Measurements from ENCODE around the gene DIP2B.
"Not testable (repeated sequence)": the region's sequence is repeated elsewhere in the genome, so short reads cannot be mapped to it uniquely, and the experiment has no call there.

Gene DIP2B

GRCh38 chr12:50508414-50508813, 3.6 kb downstream of the DIP2B start:
- TF ChIP-seq JUND (IDR thresholded peaks at IDR 0.05; ENCODE audit: low read depth), result no peak
- DNase-seq (ENCODE audit: low read depth in 1 of 2, low spot score in 1 of 2), result no peak
- in situ Hi-C loops (cut with HindIII; ENCODE audit: low pct_unique_long_range_greater_than_20kb, low sequenced_read_pairs), result no loop called here

DNA sequence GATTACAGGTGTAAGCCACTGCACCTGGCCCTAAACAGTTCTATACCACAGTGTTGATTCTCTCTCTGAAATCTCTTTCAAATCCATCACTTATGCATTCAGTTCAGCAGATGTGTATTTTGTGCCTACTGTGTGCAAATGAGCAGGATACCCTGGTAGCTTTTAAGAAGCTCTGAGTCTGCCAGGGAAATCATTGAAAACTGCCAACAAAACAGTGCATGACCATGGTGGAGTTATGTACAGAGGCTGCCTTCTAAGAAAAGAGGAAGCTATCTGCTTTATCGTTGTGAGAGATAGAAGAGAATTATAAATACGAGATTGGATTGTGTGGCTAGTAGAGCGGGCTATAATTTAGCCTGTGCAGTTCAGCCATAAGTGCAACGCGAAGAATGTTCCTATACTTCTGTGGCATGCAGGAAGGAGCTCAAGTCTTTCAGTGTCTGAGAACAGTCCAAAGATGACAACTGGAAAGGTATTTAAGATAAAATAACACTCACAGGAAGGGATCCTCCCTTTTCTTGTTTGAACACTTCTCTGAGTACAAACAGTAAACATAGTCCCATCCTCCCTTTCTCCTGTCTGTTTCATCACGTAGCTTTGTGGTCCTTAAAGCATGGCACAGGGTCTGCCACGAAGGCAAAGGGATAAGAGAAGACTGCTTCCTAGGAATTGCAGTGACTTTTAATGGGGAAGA, 4.3 kb downstream of the DIP2B start:
- no peak for DNase-seq (ENCODE audit: low read depth in 1 of 2, low spot score in 1 of 2)
- in situ Hi-C loops (cut with HindIII; ENCODE audit: low pct_unique_long_range_greater_than_20kb, low sequenced_read_pairs), result no loop called here
- TF ChIP-seq JUND (IDR thresholded peaks at IDR 0.05; ENCODE audit: low read depth), result no peak

DNA sequence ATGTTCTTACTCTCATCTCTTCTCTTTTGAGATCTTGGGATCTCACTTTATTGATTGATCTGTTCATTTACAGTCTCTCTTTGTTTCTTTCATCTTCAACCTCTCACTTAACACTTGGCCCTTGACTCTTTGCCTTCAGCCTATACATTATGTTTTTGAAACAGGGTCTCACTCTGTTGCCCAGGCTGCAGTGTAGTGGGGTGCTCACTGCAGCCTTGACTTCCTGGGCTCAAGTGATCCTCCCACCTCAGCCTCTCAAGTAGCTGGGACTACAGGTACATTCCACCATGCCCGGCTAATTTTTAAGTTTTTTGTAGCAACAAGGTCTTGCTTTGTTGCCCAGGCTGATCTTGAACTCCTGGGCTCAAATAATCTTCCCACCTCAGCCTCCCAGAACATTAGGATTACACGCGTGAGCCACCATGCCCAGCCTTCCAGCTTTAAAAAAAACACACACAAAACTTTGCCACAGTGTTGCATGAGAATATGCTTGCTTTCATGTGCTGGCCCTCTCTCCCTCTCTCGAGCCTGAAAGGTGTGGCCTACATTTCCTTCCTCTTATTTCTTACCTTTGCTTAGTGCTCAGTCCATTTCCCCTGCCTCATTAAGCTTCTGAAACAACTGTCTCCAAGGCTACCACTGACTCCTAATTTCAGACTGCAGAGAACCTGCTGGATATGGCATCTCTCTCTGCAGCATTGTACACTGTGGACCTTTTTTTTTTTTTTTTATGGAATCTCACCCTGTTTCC, 9.9 kb downstream of the DIP2B start:
- no peak for DNase-seq (ENCODE audit: low read depth in 1 of 2, low spot score in 1 of 2)
- in situ Hi-C loops (cut with HindIII; ENCODE audit: low pct_unique_long_range_greater_than_20kb, low sequenced_read_pairs), result no loop called here
- TF ChIP-seq JUND (IDR thresholded peaks at IDR 0.05; ENCODE audit: low read depth), result no peak

- DNase-seq (ENCODE audit: low read depth in 1 of 2, low spot score in 1 of 2), result no peak
- TF ChIP-seq JUND (IDR thresholded peaks at IDR 0.05; ENCODE audit: low read depth), result no peak
- in situ Hi-C loops (cut with HindIII; ENCODE audit: low pct_unique_long_range_greater_than_20kb, low sequenced_read_pairs), result no loop called here
Observed at GRCh38 chr12:50515587-50515986, 10.8 kb downstream of the DIP2B start.

DNA sequence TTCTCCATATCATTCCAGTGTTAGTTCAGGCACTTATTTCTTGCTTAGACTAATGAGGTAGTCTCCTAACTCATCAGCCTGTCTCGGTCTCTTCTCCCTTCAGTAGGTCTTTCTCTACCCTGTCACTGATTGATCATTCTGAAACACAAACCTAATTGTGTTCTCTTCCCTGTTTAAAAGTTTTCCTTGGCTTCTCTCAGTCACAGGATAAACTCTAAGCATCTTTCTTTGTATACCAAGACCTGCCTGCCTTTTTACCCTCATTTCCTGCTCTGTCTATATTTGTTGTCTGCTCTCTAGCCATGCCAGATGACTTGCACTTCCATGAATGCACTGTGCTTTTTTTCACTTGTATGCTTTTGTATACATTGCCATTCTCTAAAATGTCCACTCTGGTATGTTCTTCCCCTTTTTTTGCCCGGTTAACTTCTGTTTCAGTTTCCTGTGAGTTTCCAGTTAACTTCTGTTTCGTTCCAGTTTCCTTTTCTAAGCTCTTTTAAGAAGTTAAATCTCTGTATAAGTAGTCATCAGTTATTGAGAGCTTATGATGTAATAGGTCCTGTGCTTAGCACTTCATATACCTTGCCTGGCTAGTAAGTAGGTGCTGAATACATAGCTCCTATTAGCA, 12.8 kb downstream of the DIP2B start:
- TF ChIP-seq JUND (IDR thresholded peaks at IDR 0.05; ENCODE audit: low read depth), result no peak
- no peak for DNase-seq (ENCODE audit: low read depth in 1 of 2, low spot score in 1 of 2)
- in situ Hi-C loops (cut with HindIII; ENCODE audit: low pct_unique_long_range_greater_than_20kb, low sequenced_read_pairs), result no loop called here

DNA sequence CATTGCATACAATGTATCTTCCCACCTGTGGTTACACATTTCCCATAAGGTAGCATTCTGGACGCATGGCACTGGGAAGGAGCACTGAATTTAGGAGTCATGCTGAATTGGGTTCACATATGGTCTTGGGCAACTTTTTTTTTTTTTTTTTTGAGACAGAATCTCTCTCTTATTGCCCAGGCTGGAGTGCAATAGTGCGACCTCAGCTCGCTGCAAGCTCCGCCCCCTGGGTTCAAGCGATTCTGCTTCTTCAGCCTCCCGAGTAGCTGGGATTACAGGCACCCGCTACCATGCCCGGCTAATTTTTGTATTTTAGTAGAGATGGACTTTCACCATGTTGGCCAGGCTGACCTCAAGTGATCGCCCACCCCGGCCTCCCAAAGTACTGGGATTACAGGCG, 13.3 kb downstream of the DIP2B start:
- TF ChIP-seq JUND (IDR thresholded peaks at IDR 0.05; ENCODE audit: low read depth), result no peak
- in situ Hi-C loops (cut with HindIII; ENCODE audit: low pct_unique_long_range_greater_than_20kb, low sequenced_read_pairs), result no loop called here
- no peak for DNase-seq (ENCODE audit: low read depth in 1 of 2, low spot score in 1 of 2)

DNA sequence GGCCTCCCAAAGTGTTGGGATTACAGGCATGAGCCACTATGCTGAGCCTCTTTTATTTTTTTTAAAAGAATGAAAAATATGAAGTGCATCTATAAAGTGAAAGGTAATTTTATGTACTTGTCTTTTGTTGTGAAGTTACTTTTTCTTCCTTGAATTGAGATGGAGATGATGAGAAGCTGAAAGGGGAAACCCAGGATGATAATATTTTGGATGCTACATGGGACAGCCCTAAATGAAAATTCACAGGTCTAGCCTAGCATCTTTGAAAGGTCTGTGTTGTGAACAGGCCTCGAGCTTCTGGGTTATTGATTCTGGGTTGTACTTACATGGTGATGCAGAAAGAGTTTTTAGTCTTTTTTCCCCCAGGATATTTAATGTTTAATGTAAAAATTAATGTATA, 14.6 kb downstream of the DIP2B start:
- no peak for DNase-seq (ENCODE audit: low read depth in 1 of 2, low spot score in 1 of 2)
- in situ Hi-C loops (cut with HindIII; ENCODE audit: low pct_unique_long_range_greater_than_20kb, low sequenced_read_pairs), result no loop called here
- TF ChIP-seq JUND (IDR thresholded peaks at IDR 0.05; ENCODE audit: low read depth), result no peak

DNA sequence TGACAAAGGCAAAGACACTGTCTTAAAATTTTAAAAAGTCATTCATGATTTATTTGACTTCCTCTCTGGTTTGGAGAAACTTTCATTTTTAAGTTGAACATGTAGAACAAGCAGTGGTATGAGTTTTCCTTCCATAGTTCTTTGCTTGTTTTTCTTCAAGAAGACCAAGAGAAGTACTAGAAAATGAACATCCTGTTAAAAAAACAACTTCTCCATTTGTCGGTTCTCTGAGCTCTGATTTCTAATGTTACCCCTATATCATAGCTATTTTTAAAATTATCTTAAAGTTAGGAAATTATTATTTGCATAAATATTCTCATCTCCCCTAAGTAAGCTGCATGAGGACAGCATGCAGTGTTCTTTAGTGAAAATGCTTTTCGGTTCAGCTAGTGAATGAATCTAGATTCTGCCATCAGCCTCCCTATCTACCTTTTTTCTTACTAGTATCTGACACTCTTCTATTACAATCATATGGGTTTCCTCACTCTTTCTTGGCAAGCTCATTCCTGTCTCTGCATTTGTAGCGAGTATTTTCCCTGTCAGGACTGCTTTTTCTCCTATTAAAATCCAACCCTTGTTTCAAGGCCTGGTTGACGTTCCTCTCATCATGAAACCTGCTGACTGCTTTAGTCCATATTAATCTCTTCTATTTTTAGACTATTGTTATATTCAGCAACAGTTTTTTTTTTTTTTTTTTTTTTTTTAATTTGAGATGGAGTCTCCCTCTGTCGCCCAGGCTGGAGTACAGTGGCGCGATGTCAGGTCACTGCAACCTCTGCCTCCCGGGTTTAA, 15.8 kb downstream of the DIP2B start:
- no peak for TF ChIP-seq JUND (IDR thresholded peaks at IDR 0.05; ENCODE audit: low read depth)
- DNase-seq (ENCODE audit: low read depth in 1 of 2, low spot score in 1 of 2), result no peak
- in situ Hi-C loops (cut with HindIII; ENCODE audit: low pct_unique_long_range_greater_than_20kb, low sequenced_read_pairs), result no loop called here

- in situ Hi-C loops (cut with HindIII; ENCODE audit: low pct_unique_long_range_greater_than_20kb, low sequenced_read_pairs), result not testable (repeated sequence)
Observed at GRCh38 chr12:50521781-50522180, 17.0 kb downstream of the DIP2B start.

GRCh38 chr12:50523772-50524171, 19.0 kb downstream of the DIP2B start:
- in situ Hi-C loops (cut with HindIII; ENCODE audit: low pct_unique_long_range_greater_than_20kb, low sequenced_read_pairs), result no loop called here
- TF ChIP-seq JUND (IDR thresholded peaks at IDR 0.05; ENCODE audit: low read depth), result no peak
- DNase-seq (ENCODE audit: low read depth in 1 of 2, low spot score in 1 of 2), result no peak

More at GRCh38 chr12:50521781-50522180, 17.0 kb downstream of the DIP2B start:
- not testable (repeated sequence) for DNase-seq (ENCODE audit: low read depth in 1 of 2, low spot score in 1 of 2)

DNA sequence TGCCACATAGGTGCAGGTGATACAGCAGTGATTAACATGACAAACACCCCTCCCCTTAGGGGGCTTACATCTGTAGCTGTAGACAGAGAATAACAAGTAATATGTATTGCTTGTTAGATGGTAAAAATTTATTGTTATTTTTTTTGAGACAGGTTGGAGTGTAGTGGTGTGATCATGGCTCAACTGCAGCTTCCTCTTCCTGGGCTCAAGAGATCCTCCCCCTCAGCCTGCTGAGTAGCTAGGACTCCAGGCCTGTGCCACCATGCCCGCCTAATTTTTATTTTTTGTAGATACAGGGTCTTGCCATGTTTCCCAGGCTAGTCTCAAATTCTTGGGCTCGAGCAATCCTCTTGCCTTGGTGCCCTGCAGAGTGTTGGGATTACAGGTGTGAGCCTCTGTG, 19.8 kb downstream of the DIP2B start:
- no peak for DNase-seq (ENCODE audit: low read depth in 1 of 2, low spot score in 1 of 2)
- in situ Hi-C loops (cut with HindIII; ENCODE audit: low pct_unique_long_range_greater_than_20kb, low sequenced_read_pairs), result no loop called here
- TF ChIP-seq JUND (IDR thresholded peaks at IDR 0.05; ENCODE audit: low read depth), result no peak

GRCh38 chr12:50525422-50525821, 20.6 kb downstream of the DIP2B start:
- DNase-seq (ENCODE audit: low read depth in 1 of 2, low spot score in 1 of 2), result no peak
- in situ Hi-C loops (cut with HindIII; ENCODE audit: low pct_unique_long_range_greater_than_20kb, low sequenced_read_pairs), result no loop called here
- TF ChIP-seq JUND (IDR thresholded peaks at IDR 0.05; ENCODE audit: low read depth), result no peak

Data from T47D (cell line).